SIG-M5 treated with dmso at 0.1 percent for 504 hours (cell line): ENCODE results near the gene GALNT14.
A peak's percentile ranks its signal among the peaks of the same experiment; 100 is the strongest.

ENCODE experiments used
- DNase-seq: peaks from one replicate; lab custom pipeline; 2025; ENCODE audit not compliant: unreplicated experiment; lab: John Stamatoyannopoulos, UW

The GALNT14 gene

GRCh38 chr2:30949435-30949834, 188.8 kb downstream of the GALNT14 start:
- DNase-seq: no peak

DNA sequence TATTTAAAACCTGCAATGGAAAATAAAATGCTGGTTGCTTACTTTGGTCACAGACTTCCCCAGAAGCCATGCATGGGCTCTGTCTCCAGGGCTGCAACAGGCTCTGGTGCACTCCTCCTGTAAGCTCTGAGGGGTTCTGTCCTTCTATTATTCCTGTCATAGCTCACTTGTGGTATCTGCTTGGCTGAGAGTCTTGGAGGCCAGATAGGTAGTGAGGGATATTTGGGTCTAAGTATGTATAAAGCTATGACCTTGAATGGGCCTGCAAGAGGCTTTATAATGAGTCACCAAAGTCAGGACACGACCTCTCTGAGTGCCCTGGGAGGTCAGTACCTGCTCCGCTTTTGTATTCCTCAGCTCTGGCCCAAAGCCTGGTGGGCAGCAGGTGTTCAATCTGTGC, 189.4 kb downstream of the GALNT14 start:
- DNase-seq: no peak

GRCh38 chr2:30948130-30948529, 190.1 kb downstream of the GALNT14 start:
- no peak for DNase-seq

- no peak for DNase-seq
Observed at GRCh38 chr2:30947686-30948085, 190.6 kb downstream of the GALNT14 start.

DNA sequence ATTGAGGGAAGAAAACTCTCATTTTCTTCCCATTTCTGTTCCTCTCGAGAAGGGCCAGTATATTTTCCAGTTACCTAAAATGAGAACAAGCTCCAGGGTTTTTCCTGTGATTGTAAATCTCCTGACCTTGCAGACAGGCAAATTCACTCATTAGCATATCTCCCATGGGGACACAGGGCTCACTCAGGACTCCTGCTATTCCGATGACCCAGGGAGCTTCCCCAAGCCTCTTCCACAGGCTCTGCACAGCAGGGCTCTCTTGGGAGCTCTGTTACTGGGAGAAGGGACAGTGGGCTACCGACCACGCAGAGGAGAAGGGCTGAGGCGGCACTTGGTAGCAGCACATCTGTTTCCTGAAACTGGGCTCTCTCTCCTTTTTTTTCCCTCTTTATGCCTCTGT, 195.8 kb downstream of the GALNT14 start:
- no peak for DNase-seq

GRCh38 chr2:30940839-30941238, 197.4 kb downstream of the GALNT14 start:
- DNase-seq: no peak

DNA sequence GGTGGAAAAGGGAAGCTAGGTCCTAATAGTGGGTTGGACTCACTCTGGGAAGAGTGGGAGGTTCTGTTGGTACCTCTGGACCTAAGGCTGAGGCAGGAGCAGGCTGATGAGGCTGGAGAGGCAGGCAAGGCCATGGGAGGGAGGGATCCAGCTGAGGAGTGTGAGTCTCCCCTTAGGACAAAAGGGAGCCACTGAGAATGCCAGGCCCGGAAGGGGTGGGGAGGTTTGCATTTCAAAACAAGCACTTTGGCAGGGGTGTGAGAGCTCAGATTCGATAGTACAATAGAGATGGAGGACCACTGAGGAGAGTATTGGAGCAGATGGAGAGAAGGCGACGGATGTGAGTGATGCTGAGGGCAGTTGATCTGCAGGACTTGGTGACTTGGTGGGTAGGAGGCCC, 198.9 kb downstream of the GALNT14 start:
- DNase-seq: no peak

GRCh38 chr2:30938196-30938595, 200.0 kb downstream of the GALNT14 start:
- no peak for DNase-seq

- DNase-seq: no peak
Observed at GRCh38 chr2:30936977-30937376, 201.3 kb downstream of the GALNT14 start.

- no peak for DNase-seq
Observed at GRCh38 chr2:30935795-30936194, 202.4 kb downstream of the GALNT14 start.

GRCh38 chr2:30934066-30934465, 204.2 kb downstream of the GALNT14 start:
- no peak for DNase-seq

- DNase-seq: no peak
Observed at GRCh38 chr2:30933496-30933895, 204.7 kb downstream of the GALNT14 start.

DNA sequence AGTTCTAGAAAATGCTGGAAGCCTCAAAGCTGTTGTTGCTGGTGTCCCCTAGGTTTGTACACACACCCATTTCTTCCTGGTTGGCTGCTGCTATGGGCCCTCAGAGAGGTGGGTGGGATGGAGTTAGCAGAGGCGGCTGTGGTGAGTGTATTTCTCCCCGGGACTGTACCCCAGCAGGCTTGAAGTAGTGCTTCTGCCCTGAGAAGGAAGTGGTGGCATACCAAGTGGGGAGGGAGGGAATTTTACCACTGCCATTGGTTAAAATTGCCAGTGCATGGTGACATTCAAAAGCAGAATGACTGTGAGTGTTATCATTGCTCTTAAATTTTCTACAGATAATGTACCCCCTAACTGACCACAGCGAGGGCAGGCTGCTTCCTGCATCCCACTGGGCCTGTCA, 205.4 kb downstream of the GALNT14 start:
- DNase-seq: no peak

DNA sequence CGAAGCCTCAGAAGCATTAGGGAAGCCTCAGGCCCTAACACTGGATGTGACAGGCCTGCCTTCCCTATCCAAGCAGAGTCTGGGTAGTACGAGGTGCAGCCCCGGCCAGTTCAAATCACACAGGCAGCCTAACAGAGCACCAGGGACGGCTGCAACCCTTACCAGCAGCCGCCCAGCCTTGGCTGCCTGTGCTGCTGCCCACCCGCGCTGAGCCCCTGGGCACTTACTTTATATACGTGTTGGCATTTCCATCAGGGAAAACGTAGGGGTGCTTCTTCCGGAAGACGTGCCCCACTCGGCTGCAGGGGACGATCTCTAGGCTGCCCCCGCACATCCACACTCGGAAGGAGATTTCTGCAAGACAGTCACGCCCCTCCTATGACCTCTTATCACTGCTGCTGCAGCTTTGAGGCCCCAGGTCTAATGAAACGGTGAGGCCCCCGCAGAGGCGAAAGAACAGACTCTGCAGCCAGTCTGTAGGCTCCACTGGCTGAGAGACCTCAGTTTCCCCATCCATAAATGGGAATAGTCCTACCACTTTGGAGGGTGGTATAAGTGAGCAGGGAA, 206.3 kb downstream of the GALNT14 start:
- DNase-seq: no peak

GRCh38 chr2:30930716-30931115, 207.5 kb downstream of the GALNT14 start:
- DNase-seq: no peak

- no peak for DNase-seq
Observed at GRCh38 chr2:30927465-30928075, 210.7 kb downstream of the GALNT14 start.

DNA sequence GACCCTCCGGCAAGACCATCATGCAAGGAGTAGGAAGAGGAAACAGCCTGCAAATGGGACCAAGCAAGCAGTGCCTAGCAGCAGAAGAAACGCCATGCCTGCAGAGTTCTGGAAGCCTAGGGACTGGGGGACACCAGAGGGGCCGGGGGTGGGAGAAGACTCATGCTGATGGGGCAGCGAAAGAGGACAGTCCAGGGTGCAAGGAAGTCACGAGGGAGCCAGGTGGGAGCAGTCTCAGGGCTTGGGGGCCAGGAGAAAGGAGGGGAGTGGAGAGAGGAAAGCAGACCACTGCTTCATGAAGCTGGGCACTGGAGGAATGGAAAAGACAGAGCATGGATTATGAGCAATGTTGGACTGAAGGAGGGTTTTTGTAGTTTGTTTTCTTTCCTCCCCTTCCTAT, 211.6 kb downstream of the GALNT14 start:
- no peak for DNase-seq

DNA sequence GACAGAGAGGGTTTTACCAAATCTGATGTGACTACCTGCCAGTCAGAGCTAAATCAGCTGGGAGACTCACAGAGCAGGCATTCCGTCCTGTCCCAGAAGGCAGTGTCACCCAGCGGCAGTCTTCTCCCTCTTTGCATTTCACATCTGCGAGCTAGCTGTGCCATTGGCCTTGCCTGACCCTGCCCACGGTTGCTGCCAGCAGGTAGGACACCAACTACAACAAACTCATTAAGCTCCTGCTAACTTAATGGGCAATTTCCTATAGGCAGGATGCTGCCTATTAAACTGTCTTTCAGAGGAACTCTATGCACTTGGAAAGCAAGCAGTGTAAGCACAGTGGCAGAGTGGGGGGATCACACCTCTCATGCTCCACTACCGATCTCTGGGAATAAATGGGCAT, 214.6 kb downstream of the GALNT14 start:
- DNase-seq: no peak

- DNase-seq: no peak
Observed at GRCh38 chr2:30920511-30920910, 217.7 kb downstream of the GALNT14 start.

DNA sequence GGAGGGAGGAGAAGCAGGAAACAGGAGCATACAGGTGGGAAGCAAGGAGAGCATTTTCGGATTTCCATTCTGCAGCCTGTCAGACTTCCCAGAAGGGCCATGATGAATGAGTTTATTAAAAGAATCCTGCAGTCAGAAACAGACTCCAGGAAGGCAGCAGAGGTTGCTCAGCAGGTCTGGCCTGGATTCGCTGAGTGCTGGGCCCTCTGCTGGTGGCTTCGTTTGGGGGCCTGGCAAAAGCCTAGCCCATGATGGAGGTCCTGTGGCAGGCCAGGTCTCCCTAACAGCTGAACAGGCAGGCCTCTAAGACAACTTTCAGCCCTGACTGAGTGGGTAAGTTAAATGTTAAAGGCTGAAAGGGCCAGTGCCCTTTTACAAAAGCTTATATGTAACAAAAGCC, 222.8 kb downstream of the GALNT14 start:
- DNase-seq: peak; percentile 25

- DNase-seq: no peak
Observed at GRCh38 chr2:30914456-30914855, 223.8 kb downstream of the GALNT14 start.

GRCh38 chr2:30912056-30912455, 226.2 kb downstream of the GALNT14 start:
- DNase-seq: no peak

DNA sequence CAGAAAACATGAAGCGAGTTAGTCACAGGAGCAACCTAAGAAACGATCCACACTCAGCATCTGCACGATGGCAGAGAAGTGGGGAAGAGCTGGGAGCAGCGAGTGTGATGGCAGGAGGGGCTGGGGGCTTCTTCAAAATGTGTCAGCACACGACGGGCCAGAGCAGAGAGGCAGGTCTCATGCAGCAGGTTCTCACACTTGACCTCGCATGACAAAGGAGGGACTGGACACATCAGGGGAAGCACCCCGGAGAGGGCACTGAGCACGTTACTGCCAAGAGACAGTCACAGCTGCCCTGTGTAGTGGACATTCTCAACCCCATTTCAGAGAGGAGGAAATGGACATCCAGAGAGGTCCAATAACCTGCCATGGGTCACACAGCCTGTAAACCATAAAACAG, 226.9 kb downstream of the GALNT14 start:
- DNase-seq: no peak
